Neural crest cell (in vitro differentiated cells): ENCODE results near the gene IGSF9B. TPM values are rescaled to one million over a fixed set of nuclear protein-coding genes. Genes with fewer than 3 reads are reported as not detected.

Source experiments
- DNase-seq: peaks from one replicate; pipeline ENCODE4 v3.0.0; 2021; ENCODE audit warnings: low read depth, mixed read lengths, low spot score
- H3K27ac Mint-ChIP-seq: one replicate; pipeline ENCODE4 v1.8.0; 2021; ENCODE audit warnings: mild to moderate bottlenecking, mixed read lengths; ENCODE audit not compliant: unreplicated experiment
- H3K27me3 Mint-ChIP-seq: 2 replicates; pipeline ENCODE4 v1.8.0; 2021; ENCODE audit warnings: low read depth, mild to moderate bottlenecking, mixed read lengths
- H3K36me3 Mint-ChIP-seq: 2 replicates; pipeline ENCODE4 v1.8.0; 2021; ENCODE audit warnings: low read depth, mild to moderate bottlenecking, mixed read lengths
- H3K4me1 Mint-ChIP-seq: 2 replicates; pipeline ENCODE4 v1.8.0; 2021; ENCODE audit warnings: mixed read lengths
- H3K4me3 Mint-ChIP-seq: one replicate; pipeline ENCODE4 v1.8.0; 2021; ENCODE audit warnings: mild to moderate bottlenecking, mixed read lengths
- H3K9me3 Mint-ChIP-seq: 2 replicates; pipeline ENCODE4 v1.8.0; 2021; ENCODE audit warnings: mixed read lengths
- CTCF ChIP-seq: fragments of 200-600 bp; sonication (generic); conservative IDR thresholded peaks from 2 replicates; pipeline ENCODE4 v1.5.0; 2021; ENCODE audit warnings: antibody characterized with exemption, mild to moderate bottlenecking
- total RNA-seq: library from RNA; stranded (reverse); gene quantifications from 2 replicates; pipeline ENCODE4 v1.2.1, GENCODE V29; 2021

The IGSF9B gene
- total RNA-seq, 1 donor from 2014 or later: 12.9 TPM

GRCh38 chr11:133896642-133897330, 60.0 kb downstream of the IGSF9B start:
- H3K4me3 Mint-ChIP-seq: no peak overlapping the region
- H3K4me1 Mint-ChIP-seq: peaks cover 32% of the 10 kb centered on the region
- H3K9me3 Mint-ChIP-seq: no peaks in the 10 kb centered on the region
- no peak for DNase-seq
- peaks cover 13% of the 10 kb centered on the region for H3K27me3 Mint-ChIP-seq
- no peak overlapping the region for H3K27ac Mint-ChIP-seq
- no peak for TF ChIP-seq CTCF
- H3K36me3 Mint-ChIP-seq: no peaks in the 10 kb centered on the region

- DNase-seq: no peak
- Mint-ChIP-seq H3K4me3 (no peak overlapping the region), H3K27me3 (peaks cover 15% of the 10 kb centered on the region), H3K36me3 (no peaks in the 10 kb centered on the region), H3K27ac (no peak overlapping the region), H3K4me1 (peaks cover 33% of the 10 kb centered on the region), H3K9me3 (no peaks in the 10 kb centered on the region)
- no peak for TF ChIP-seq CTCF
These were observed 60.7 kb downstream of the IGSF9B start for GRCh38 chr11:133896028-133896427.

GRCh38 chr11:133895551-133895950, 61.2 kb downstream of the IGSF9B start:
- Mint-ChIP-seq H3K9me3 (no peaks in the 10 kb centered on the region), H3K27me3 (peaks cover 19% of the 10 kb centered on the region), H3K36me3 (no peaks in the 10 kb centered on the region), H3K4me1 (peaks cover 33% of the 10 kb centered on the region), H3K4me3 (no peak overlapping the region), H3K27ac (no peak overlapping the region)
- TF ChIP-seq CTCF: no peak
- DNase-seq: no peak

- Mint-ChIP-seq H3K4me3 (no peak overlapping the region), H3K36me3 (no peaks in the 10 kb centered on the region), H3K27ac (no peak overlapping the region), H3K27me3 (peaks cover 20% of the 10 kb centered on the region), H3K9me3 (no peaks in the 10 kb centered on the region), H3K4me1 (peaks cover 33% of the 10 kb centered on the region)
- DNase-seq: no peak
- TF ChIP-seq CTCF: no peak
These were observed 61.7 kb downstream of the IGSF9B start for GRCh38 chr11:133895061-133895479.

GRCh38 chr11:133893381-133893780, 63.4 kb downstream of the IGSF9B start:
- no peak overlapping the region for H3K4me3 Mint-ChIP-seq
- H3K4me1 Mint-ChIP-seq: peaks cover 33% of the 10 kb centered on the region
- H3K9me3 Mint-ChIP-seq: no peaks in the 10 kb centered on the region
- TF ChIP-seq CTCF: no peak
- peaks cover 20% of the 10 kb centered on the region for H3K27me3 Mint-ChIP-seq
- no peaks in the 10 kb centered on the region for H3K36me3 Mint-ChIP-seq
- no peak overlapping the region for H3K27ac Mint-ChIP-seq
- no peak for DNase-seq
